HG02763 (cell line): ENCODE data around the gene RIIAD1.
A peak's percentile ranks its signal among the peaks of the same experiment; 100 is the strongest.
"Not testable (repeated sequence)": the region's sequence is repeated elsewhere in the genome, so short reads cannot be mapped to it uniquely, and the experiment has no call there.

Experiments
- ATAC-seq: cut with Tn5 transposase; IDR thresholded peaks from one replicate; pipeline ENCODE4 v1.9.1; 2021; ENCODE audit warnings: mild to moderate bottlenecking, moderate library complexity; ENCODE audit not compliant: unreplicated experiment

Gene RIIAD1, protein sequence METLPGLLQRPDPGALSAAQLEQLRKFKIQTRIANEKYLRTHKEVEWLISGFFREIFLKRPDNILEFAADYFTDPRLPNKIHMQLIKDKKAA

GRCh38 chr1:151720974-151721787 lies at the start of gene RIIAD1:
RIIAD1 (plus strand) TSS chr1:151721522; CDS start chr1:151721537, 15 bp downstream.
- ATAC-seq: peak; percentile 57

DNA sequence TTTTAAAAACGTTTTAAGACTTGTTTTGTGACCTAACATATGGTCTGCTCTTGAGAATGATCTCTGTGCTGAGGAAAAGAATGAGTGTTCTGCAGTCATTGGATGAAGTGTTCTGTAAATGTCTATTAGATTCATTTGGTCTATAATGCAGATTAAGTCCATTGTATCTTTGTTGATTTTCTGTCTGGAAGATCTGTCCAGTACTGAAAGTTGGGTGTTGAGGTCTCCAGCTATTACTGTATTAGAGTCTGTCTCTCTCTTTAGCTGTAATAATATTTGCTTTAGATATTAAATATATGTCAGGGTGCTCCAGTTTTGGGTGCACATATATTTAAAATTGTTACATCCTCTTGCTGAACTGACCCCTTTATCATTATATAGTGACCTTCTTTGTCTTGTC lies 47.9 kb upstream of the RIIAD1 start:
- ATAC-seq: no peak

GRCh38 chr1:151680391-151680790 lies 40.9 kb upstream of the RIIAD1 start:
- ATAC-seq: no peak

DNA sequence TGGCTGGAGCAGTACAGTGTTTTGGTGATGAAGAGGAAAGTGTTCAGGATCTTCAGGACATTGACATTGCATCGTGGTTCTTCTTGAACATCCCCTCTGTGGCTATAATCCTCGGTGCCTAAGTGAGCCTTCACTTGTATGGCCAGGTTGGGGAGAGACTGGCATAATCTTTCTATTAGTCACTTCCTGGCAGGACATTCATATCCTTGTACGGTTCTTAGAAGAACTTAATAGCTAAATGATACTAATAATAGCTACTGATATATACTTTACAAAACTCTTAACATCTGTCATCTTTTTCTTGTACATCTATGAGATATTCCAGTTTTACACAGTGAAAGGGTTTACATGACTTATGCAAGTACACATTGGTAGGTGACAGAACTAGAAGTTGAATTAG lies 40.5 kb upstream of the RIIAD1 start:
- no peak for ATAC-seq

- ATAC-seq: no peak
These were observed 39.4 kb upstream of the RIIAD1 start for GRCh38 chr1:151681923-151682322.

DNA sequence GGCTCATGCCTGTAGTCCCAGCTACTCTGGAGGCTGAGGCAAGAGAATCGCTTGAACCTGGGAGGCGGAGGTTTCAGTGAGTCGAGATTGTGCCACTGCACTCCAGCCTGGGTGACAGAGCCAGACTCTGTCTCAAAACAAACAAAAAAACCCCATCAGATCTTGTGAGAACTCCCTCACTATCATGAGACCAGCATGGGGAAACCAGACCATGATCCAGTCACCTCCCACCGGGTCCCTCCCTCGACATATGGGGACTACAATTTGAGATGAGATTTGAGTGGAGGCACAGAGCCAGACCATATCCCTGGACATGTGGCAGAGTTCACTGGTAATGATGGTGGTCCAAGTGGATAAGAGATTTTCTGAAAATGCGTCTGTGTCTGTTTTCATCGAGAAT lies 38.4 kb upstream of the RIIAD1 start:
- ATAC-seq: not testable (repeated sequence)

DNA sequence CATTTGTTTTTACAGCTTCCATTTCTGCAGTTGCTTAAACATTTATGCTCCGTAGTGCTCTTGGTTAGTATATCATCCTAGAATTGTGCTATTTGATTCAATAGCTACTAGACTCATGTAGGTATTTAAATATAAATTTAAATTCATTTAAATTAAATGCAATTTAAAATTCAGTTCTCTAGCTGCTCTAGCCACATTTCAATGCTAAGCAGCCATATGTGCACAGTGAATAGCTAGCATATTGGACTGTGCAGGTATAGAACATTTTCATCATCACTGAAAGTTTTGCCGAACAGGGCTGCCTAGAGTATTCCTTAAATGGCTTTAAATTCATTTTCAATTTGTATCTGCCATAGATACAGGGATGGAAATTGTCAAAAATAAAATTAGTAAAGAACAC lies 37.2 kb upstream of the RIIAD1 start:
- ATAC-seq: no peak

DNA sequence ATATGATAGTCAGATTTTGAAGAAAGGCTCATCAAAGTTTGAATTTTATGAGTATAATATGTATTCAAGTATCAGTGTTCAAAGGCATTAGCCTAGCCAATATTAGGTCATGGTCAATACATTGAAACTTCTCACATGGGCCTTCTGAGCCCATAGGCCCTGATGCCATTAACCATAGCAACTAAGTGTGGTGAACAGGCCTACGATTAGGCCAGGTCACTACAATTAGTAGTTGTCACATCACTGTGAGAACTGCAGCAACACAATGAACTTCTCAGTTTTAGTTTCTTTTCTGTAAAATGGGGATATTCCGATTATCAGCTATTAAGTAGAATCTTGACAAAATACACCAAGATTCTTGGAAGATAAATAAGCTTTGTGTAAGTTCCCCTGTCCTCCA lies 34.8 kb upstream of the RIIAD1 start:
- no peak for ATAC-seq

DNA sequence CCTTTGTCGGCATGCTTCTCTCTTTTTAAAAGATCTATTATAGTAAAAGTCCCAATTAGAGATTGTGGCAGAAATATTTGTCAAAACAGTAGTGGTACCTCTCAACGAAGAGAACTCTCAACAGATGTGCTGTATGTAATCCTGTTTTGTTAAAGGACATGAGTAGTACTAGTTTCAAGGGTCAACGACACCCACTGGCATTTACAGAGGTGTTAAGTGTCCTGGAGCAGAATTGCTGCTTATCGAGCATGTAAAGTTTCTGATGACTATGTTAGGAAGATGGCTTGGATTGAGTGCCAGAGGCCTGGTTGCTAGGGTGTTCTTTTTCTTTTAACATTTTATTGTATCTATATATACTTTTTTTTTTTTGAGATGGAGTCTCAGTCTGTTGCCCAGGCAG lies 31.8 kb upstream of the RIIAD1 start:
- no peak for ATAC-seq

- ATAC-seq: no peak
These were observed 29.1 kb upstream of the RIIAD1 start for GRCh38 chr1:151692226-151692625.

DNA sequence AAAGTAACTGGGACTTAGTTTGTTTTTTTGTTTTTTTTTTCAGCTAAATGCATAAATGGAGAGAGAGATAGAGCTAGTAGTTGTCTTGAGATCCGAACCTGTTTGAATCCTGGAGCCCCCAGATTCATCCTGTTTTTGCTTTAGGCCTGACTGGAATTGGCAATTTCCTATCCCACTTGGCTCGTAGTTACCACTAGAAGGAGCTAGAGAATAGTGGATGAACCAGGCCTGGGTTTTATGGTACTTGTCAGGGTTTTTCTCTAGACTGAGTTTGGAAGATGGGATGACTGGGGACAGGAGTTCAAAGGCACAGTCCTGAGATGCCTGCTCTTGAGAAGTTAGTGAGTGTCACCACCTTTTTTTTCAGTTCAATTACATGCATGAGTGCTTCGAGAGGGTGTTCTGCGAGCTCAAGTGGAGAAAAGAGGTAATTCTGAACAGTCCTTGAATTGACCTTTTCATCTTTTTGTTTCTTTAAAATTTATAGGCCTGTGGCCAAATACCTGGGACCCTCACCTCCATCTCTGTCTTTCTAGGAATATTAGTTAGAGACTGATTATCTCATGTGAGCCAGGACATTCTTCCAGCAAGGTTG lies 28.2 kb upstream of the RIIAD1 start:
- no peak for ATAC-seq

GRCh38 chr1:151701515-151701914 lies 19.8 kb upstream of the RIIAD1 start:
- ATAC-seq: no peak

GRCh38 chr1:151702936-151703335 lies 18.4 kb upstream of the RIIAD1 start:
- no peak for ATAC-seq

GRCh38 chr1:151703813-151704212 lies 17.5 kb upstream of the RIIAD1 start:
- ATAC-seq: no peak

DNA sequence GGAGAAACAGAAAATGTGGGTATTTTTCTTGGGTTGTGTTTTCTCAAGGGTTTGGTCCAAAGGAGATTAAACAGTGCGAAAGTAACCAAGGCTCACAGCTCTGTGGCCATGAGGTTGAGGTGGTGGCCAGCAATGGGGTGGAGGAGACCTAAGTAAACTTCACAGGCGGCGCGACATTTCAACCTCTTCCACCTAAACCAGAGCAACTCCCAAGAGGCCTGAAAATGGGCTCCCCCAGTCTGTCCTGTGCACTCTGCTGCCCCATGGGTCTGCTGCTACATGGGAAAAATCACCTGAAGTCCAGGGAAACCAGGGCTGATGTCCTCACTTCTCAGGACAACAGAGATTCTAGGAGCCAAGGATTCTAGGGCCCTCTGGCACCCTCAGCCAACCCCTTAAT lies 17.1 kb upstream of the RIIAD1 start:
- ATAC-seq: no peak

DNA sequence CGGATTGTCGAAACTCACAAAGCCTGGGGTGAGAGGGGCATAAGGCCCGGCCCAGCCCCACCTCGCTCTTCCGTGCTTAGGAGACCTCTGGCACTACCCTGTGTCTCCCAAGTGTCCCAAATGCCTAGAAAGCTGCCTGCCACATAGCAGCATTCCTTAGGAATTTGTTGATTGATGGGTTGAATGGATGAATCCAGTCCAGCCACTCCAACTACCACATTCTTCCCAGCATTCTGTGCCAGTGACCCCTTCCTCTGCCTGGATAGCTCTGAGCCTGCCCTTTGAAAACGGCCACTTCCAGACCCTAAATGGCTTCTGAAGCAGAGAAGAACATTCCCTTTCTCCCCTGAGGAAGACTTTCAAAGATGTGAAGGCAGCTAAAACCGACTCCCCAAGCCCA lies 16.2 kb upstream of the RIIAD1 start:
- ATAC-seq: no peak

GRCh38 chr1:151705753-151706463 lies 15.4 kb upstream of the RIIAD1 start:
- ATAC-seq: no peak

DNA sequence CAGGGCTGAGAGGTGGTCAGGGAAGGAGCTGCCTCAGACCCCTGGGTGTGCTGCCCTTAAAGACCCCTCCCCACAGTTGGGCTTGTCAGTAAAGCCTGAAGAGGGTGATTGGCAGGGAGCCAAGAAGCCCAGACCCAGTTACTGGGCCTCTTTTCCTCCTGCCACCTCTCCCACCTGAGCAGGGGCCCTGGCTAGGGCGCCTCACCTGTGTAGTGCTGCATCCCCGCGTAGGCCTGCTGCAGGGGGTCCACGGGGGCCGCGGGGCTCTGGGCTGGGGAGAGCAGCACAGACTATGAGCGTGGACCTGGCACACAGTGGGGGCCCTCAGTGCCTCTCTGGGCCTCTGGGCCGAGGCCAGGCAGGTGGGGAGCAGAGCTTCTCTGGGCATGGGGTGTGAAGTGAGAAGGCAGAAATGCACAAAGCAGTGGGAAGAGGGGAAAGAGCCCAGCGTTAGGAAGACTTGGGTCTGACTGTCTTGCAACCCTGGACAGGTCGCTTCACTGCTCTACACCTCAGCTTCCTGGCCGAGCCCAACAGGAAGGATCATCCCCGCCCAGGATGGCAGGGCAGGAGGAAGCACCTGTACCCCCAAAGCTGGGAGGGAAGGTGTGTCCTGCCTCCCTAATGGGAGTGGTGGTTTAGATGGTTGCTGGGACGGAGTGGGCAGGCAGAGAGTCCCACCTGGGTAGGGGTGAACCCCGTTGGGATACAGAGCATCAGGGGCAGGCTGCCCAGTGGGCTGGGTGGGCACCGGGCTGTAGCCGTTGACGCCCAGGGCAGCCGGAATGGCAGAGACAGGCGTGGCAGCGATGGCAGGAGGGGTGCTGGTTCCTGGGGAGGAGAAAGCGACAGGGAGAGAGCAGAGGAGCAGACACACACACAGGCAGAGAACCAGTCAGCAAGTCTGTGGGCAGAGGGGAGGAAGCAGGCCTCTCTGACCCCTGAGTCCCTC lies 14.6 kb upstream of the RIIAD1 start:
- ATAC-seq: no peak

- no peak for ATAC-seq
These were observed 13.7 kb upstream of the RIIAD1 start for GRCh38 chr1:151707541-151708065.

DNA sequence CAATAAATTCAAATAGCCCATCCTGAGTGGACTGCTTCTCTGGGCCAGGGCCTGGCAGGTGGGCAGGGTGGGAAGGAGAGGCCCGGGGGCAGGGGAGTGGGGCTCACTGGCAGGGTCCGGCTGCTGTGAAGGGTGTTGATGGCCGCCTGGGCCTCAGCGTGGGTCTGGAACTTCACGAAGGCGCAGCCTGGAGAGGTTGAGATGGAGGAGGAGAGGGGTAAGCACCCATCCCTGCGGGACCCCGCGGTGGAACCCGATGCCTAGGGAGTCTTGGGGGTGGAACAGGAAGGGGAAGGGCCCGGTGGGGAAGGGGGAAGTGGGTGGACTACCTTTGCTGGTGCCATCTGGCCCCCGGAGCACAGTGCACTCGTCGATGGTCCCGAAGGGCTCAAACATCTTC lies 12.4 kb upstream of the RIIAD1 start:
- no peak for ATAC-seq
